ENCODE data around the gene RAB4A.

DNA sequence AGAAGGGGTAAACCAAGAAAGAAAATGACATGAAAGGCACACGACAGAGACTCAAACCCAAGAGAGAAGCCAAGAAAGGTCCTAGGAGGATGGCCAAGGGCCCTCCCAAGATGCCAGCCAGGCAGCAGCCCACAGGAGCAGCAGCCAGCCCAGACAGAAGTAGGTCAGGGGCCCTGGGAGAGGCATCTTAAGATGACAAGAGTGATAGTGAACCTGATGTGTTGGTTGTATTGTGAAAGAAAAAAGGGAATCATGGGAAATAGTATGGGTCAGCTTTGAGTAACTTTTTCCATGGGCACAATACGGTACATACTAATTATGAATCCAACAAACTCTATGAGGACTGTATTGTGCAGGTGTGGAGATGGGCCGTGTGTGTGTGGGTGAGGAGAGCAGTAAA is 68.6 kb downstream of the RAB4A start:
- TF ChIP-seq, protein P1, sequence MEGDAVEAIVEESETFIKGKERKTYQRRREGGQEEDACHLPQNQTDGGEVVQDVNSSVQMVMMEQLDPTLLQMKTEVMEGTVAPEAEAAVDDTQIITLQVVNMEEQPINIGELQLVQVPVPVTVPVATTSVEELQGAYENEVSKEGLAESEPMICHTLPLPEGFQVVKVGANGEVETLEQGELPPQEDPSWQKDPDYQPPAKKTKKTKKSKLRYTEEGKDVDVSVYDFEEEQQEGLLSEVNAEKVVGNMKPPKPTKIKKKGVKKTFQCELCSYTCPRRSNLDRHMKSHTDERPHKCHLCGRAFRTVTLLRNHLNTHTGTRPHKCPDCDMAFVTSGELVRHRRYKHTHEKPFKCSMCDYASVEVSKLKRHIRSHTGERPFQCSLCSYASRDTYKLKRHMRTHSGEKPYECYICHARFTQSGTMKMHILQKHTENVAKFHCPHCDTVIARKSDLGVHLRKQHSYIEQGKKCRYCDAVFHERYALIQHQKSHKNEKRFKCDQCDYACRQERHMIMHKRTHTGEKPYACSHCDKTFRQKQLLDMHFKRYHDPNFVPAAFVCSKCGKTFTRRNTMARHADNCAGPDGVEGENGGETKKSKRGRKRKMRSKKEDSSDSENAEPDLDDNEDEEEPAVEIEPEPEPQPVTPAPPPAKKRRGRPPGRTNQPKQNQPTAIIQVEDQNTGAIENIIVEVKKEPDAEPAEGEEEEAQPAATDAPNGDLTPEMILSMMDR (IDR thresholded peaks at IDR 0.05) = no peak
- no peak for TF ChIP-seq POLR2A (IDR thresholded peaks at IDR 0.05)
